Body of pancreas (tissue), 4 donors: Measurements from ENCODE around the gene TMTC2.

Experiments
- CTCF ChIP-seq, 7 experiments: fragments of 450-650 bp in 4 of 7; fragments of 200-600 bp in 3 of 7; sonication (generic) in 3 of 7; IDR thresholded peaks; one replicate each; pipeline ENCODE4 v1.5.1; 2016 to 2019; ENCODE audit warnings: antibody characterized with exemption in 7 of 7
- POLR2A ChIP-seq, 3 donors: fragments of 450-650 bp; IDR thresholded peaks; one replicate each; pipeline ENCODE4 v1.6.1; 2016; ENCODE audit warnings: antibody characterized with exemption in 3 of 3, mild to moderate bottlenecking in 2 of 3

GRCh38 chr12:82745807-82746206, 59.1 kb downstream of the TMTC2 start:
- no peak for TF ChIP-seq POLR2A (IDR thresholded peaks at IDR 0.05)
- no peak for TF ChIP-seq CTCF (IDR thresholded peaks at IDR 0.05)
